ENCODE data around the gene CPNE4. TPM values are rescaled to one million over a fixed set of nuclear protein-coding genes. Genes with fewer than 3 reads are reported as not detected.

Gene CPNE4
- total RNA-seq, 1 experiment from 2014 or later, result 5.7 TPM

DNA sequence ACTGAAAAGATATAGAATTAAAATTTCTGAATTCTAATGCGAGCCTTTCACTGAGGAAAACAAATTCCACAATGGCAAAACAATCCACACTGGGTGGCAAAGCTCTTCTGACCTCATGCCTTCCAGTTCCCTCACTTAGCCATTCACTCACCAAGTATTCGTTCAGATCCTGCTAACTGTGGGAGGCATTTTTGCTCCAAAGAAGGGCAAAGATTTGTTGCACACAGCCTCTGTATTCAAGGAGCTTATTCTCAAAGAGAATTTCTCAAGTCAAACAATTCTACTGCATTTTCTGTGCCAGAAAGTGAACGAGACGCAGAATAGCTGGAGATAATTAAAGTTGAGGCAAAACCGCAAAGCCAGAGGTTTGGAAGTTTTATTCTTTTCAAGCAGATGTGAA is 77.3 kb downstream of the CPNE4 start:
- H3K4me1 ChIP-seq (ENCODE audit: insufficient read depth, low read length, poor library complexity, severe bottlenecking), result no peaks in the 10 kb centered on the region
- no peaks in the 10 kb centered on the region for H3K9me3 ChIP-seq (ENCODE audit: low read depth, low read length, poor library complexity, severe bottlenecking)
- no peak overlapping the region for H3K27ac ChIP-seq (ENCODE audit: low read depth, low read length, poor library complexity, severe bottlenecking)
- no peak for TF ChIP-seq EZH2 (IDR thresholded peaks at IDR 0.05; ENCODE audit: borderline replicate concordance, low read depth, low read length, poor library complexity, severe bottlenecking)
- TF ChIP-seq, protein P1, sequence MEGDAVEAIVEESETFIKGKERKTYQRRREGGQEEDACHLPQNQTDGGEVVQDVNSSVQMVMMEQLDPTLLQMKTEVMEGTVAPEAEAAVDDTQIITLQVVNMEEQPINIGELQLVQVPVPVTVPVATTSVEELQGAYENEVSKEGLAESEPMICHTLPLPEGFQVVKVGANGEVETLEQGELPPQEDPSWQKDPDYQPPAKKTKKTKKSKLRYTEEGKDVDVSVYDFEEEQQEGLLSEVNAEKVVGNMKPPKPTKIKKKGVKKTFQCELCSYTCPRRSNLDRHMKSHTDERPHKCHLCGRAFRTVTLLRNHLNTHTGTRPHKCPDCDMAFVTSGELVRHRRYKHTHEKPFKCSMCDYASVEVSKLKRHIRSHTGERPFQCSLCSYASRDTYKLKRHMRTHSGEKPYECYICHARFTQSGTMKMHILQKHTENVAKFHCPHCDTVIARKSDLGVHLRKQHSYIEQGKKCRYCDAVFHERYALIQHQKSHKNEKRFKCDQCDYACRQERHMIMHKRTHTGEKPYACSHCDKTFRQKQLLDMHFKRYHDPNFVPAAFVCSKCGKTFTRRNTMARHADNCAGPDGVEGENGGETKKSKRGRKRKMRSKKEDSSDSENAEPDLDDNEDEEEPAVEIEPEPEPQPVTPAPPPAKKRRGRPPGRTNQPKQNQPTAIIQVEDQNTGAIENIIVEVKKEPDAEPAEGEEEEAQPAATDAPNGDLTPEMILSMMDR (conservative IDR thresholded peaks at IDR 0.05; ENCODE audit: low read depth, low read length), result no peak
- ChIA-PET CTCF (no interaction called here), POLR2A (ENCODE audit: low non-redundant PET) (no interaction called here)
- no peak for DNase-seq (ENCODE audit: low spot score)
- no TSS peak for BruUV-seq (replicated peaks)
- no peak overlapping the region for H3K4me3 ChIP-seq (ENCODE audit: low read depth, low read length, poor library complexity, severe bottlenecking)
- no peaks in the 10 kb centered on the region for H3K36me3 ChIP-seq (ENCODE audit: insufficient read depth, low read length, poor library complexity, severe bottlenecking)
- no peaks in the 10 kb centered on the region for H3K27me3 ChIP-seq (replicated peaks; ENCODE audit: insufficient read depth, low read depth, low read length, poor library complexity)
- intact Hi-C loops (cut with micrococcal nuclease; ENCODE audit: unreplicated experiment), result no loop called here

DNA sequence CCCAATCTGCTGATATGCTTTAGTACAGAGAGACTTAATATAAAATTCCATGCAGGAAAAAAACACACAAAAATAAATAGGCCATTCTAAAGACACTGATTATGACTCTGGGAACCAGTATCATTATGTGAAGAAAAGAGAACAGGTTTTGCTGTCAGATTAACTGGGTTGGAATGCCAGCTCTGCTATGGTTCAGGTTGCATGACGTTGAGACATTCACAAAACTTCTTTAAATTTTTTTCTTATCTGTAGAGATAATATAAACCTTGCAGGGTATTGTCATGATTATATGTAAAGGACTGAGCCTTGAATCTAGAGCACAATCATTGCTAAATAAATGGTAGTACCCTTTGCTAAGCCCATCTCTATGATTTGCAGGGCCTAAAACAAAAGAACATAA is 86.0 kb downstream of the CPNE4 start:
- TF ChIP-seq EZH2 (IDR thresholded peaks at IDR 0.05; ENCODE audit: borderline replicate concordance, low read depth, low read length, poor library complexity, severe bottlenecking), result no peak
- TF ChIP-seq, protein P1 (conservative IDR thresholded peaks at IDR 0.05; ENCODE audit: low read depth, low read length), result no peak
- no peaks in the 10 kb centered on the region for H3K36me3 ChIP-seq (ENCODE audit: insufficient read depth, low read length, poor library complexity, severe bottlenecking)
- H3K27ac ChIP-seq (ENCODE audit: low read depth, low read length, poor library complexity, severe bottlenecking), result no peak overlapping the region
- BruUV-seq (replicated peaks), result no TSS peak
- H3K9me3 ChIP-seq (ENCODE audit: low read depth, low read length, poor library complexity, severe bottlenecking), result no peaks in the 10 kb centered on the region
- H3K27me3 ChIP-seq (replicated peaks; ENCODE audit: insufficient read depth, low read depth, low read length, poor library complexity), result no peaks in the 10 kb centered on the region
- intact Hi-C loops (cut with micrococcal nuclease; ENCODE audit: unreplicated experiment), result no loop called here
- ChIA-PET CTCF (no interaction called here), POLR2A (ENCODE audit: low non-redundant PET) (no interaction called here)
- no peak for DNase-seq (ENCODE audit: low spot score)
- no peak overlapping the region for H3K4me3 ChIP-seq (ENCODE audit: low read depth, low read length, poor library complexity, severe bottlenecking)
- H3K4me1 ChIP-seq (ENCODE audit: insufficient read depth, low read length, poor library complexity, severe bottlenecking), result no peaks in the 10 kb centered on the region

DNA sequence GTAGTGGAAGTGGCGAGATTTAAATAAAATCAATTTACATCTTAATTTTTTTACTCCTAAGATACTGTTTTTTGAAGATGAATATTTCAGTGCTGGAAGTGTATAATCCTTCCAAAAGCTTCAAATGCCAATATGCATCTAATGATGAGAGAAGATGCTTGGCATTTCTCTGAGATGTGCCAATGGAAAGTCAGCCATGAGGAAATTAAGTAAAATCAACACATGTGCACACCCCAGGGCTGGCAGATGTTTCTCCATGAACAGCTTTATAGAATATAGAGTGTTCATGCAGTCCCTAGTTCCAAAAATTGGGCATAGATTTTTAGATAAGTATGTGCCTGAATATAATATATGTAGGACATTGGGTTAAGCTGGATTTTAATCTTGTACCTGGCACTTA is 90.1 kb downstream of the CPNE4 start:
- no peak overlapping the region for H3K27ac ChIP-seq (ENCODE audit: low read depth, low read length, poor library complexity, severe bottlenecking)
- H3K4me1 ChIP-seq (ENCODE audit: insufficient read depth, low read length, poor library complexity, severe bottlenecking), result no peaks in the 10 kb centered on the region
- H3K4me3 ChIP-seq (ENCODE audit: low read depth, low read length, poor library complexity, severe bottlenecking), result no peak overlapping the region
- TF ChIP-seq, protein P1 (conservative IDR thresholded peaks at IDR 0.05; ENCODE audit: low read depth, low read length), result no peak
- no peak for TF ChIP-seq EZH2 (IDR thresholded peaks at IDR 0.05; ENCODE audit: borderline replicate concordance, low read depth, low read length, poor library complexity, severe bottlenecking)
- no peaks in the 10 kb centered on the region for H3K9me3 ChIP-seq (ENCODE audit: low read depth, low read length, poor library complexity, severe bottlenecking)
- CTCF ChIA-PET, result no interaction called here
- no peak for DNase-seq (ENCODE audit: low spot score)
- intact Hi-C loops (cut with micrococcal nuclease; ENCODE audit: unreplicated experiment), result no loop called here
- H3K27me3 ChIP-seq (replicated peaks; ENCODE audit: insufficient read depth, low read depth, low read length, poor library complexity), result no peaks in the 10 kb centered on the region
- no TSS peak for BruUV-seq (replicated peaks)
- POLR2A ChIA-PET (ENCODE audit: low non-redundant PET), result no interaction called here
- H3K36me3 ChIP-seq (ENCODE audit: insufficient read depth, low read length, poor library complexity, severe bottlenecking), result no peaks in the 10 kb centered on the region

Data from A673 (cell line).